COLO668 (cell line): ENCODE measurements around the gene FRY.
A peak's percentile ranks its signal among the peaks of the same experiment; 100 is the strongest.

Source experiments
- DNase-seq: peaks from one replicate; lab custom pipeline; 2025; ENCODE audit not compliant: unreplicated experiment; lab: John Stamatoyannopoulos, UW

Gene FRY

GRCh38 chr13:32126278-32126677 is 94.7 kb downstream of the FRY start:
- no peak for DNase-seq

DNA sequence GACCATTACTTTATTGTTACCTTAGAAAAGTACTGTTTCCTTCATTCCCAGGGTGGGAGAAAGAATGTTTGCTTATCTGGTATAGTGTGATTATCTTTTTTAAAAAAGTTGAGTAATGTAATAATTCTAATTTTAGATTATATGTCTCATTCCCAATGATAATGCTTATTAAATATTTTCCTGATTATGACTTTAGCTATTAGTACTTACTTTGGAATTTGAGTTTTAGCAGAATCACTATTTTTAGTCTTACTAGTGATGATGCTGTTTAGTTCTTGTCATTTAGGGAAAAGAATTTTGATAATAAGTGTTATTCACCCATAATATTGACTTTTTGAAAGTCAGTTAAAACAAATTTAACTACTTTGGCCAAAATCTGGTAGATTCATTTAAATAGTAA is 95.2 kb downstream of the FRY start:
- DNase-seq, result no peak

DNA sequence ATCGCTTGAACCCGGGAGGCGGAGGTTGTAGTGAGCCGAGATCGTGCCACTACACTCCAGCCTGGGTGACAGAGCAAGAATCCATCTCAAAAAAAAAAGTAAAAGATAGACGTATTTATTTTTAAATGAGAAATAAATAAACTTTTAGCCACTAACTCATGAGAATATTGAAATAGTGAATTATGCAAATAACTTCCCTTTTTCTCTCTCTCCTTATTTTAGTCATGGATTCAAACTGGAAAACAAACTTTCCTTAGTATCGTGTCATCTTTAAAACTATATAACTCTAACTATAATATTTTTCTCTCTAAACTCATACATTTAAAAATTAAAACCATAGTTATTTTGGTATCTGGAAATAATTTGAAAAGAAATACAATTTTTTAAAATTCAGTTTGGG is 96.1 kb downstream of the FRY start:
- DNase-seq, result no peak

GRCh38 chr13:32134241-32135055 is 102.9 kb downstream of the FRY start:
- no peak for DNase-seq

DNA sequence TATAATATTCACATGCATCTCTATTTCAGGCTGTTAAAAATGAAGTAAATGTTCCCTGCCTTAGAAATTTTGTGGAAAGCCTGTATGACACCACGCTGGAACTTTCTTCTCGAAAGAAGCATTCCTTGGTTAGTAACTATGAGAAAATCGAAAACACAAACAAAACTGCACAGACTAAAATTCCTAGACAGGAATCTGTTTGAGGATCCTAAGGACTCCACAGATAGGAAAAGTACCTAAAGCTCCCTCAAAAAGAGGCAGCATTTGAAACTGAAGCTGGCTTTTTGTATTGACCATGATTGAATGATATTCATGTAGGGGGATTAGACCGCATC is 103.4 kb downstream of the FRY start:
- no peak for DNase-seq

DNA sequence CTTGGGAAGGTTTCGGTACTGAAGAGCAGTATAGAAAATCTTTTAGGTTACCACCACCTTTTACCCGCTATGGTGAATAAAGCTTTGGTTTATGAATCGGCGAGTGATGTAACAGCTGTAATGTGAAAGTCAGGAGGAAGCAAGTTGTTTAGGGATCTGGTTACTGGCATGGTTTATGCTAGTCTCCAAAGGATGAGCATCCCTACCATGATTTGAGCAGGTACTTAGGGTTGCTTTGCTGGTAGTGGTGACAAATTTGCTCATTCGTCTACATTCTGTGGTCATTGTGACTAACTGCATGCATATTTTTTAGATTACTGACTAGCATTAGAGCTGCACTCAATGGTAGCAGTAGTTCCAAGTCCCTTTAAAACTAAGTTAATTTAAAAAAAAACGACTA is 104.1 kb downstream of the FRY start:
- DNase-seq, result no peak

DNA sequence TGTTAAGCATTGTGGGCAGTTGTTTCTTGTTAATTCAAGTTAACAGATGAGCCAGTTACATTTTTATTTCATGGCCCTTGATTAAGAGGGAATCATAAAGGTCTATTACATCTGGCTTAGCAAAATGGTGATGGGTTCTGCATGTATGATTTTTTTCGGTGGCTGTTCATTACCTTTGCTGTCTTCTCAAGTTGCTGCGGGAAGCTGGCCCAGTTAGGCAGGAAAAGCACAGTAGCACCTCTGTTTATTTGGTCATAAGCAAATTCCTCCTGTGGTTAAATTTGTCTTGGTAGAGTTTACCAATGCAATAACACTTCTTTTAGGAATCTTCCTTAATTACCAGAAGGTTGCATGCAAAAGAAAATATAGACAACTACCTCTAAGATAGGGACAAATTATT is 104.5 kb downstream of the FRY start:
- no peak for DNase-seq

- no peak for DNase-seq
Measured at GRCh38 chr13:32136716-32137115, 105.1 kb downstream of the FRY start.

GRCh38 chr13:32139251-32139650 is 107.7 kb downstream of the FRY start:
- no peak for DNase-seq

GRCh38 chr13:32140109-32140508 is 108.5 kb downstream of the FRY start:
- no peak for DNase-seq

- DNase-seq, result no peak
Measured at GRCh38 chr13:32141462-32141861, 109.9 kb downstream of the FRY start.

GRCh38 chr13:32142115-32142514 is 110.5 kb downstream of the FRY start:
- no peak for DNase-seq

DNA sequence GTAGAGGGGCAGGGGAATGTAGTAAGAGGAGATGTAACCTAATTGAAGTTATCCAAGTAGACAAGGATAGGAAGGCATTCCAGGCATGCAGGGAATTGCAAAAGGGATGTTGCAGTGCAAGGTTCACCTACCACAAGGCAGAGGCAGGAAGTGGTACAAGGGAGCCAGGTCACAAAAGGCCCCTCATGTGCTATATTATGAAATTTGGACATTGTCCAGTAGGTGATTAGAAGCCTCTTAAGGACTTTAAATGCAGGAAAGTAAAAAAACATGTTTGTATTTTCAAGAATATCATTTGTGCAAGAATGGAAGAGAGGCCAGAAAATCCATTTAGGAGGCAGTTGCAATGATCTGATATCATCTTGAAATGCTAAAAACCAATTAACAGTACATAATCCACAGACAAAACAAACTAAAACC is 111.4 kb downstream of the FRY start:
- no peak for DNase-seq

DNA sequence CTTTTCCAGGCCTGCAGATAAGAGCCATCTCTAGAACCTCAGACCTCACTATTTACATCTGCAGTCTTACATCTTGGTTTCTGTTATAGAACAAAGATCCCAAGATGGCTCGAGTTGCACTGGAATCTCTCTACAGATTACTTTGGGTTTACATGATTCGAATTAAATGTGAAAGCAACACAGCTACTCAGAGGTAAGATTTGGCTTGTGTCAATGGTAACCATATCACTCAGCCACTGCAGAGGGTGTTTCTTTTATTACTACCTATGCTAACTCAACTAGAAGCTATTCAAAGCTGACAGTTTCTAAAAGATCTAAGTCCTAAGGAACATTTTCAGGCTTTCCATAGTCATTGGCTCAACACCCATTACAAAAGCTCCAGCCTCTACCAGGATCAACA is 115.6 kb downstream of the FRY start:
- no peak for DNase-seq

DNA sequence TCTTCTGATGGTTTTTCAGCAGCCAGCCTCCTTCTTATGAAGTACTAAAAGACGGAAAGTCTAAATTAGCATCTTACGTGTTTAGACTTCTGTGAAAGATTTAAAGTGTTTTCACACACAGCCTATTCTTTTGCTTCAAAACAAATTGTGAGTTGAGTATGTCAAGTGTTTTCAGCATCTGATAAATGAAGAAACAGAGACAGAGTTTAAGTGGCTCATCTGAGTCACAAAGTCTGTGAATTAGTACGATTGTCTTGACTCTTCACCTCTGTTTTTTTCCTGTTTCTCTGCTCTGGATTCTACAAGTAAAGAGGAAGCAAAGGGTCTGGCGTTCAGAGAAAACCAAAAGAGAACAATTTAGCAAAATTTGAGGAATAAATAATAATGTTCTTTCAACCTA is 116.4 kb downstream of the FRY start:
- DNase-seq, result no peak

DNA sequence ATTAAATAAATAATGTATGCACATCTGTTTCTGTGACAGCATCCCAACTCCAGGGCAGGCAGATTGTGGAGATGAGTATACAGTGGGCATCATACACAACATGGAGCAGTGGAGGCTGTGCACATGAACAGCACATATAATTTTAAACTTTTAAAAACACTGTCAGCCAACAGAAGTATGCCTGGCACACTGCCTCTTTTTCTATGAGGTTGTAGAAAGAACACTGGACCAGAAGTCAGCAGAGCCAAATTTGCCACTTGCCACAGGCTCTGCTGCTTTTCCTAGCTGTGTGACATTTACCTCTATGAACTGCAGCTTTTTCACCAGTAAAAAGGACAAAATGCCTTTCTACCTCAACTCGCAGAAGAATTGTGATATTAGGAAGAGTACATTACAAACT is 118.7 kb downstream of the FRY start:
- DNase-seq, result no peak

GRCh38 chr13:32150794-32151193 is 119.2 kb downstream of the FRY start:
- no peak for DNase-seq

DNA sequence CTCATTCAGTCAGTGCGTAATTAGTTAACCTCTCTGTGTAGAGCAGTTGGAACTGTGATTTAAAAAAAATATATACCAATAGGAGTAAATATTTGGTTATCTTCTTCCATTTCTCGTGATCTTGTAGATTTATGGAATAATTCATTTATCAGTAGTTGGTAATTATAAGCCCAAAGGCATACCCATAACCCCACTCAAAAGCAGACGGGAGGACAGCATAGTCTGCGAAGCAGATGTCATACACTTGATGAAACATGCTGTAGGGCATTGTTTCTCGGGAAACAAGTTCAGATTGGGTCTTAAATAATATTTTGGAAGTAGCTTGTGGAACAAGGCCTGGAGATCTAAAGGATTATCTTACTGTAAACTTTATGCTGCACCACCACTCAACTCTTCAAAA is 119.7 kb downstream of the FRY start:
- DNase-seq, result no peak

DNA sequence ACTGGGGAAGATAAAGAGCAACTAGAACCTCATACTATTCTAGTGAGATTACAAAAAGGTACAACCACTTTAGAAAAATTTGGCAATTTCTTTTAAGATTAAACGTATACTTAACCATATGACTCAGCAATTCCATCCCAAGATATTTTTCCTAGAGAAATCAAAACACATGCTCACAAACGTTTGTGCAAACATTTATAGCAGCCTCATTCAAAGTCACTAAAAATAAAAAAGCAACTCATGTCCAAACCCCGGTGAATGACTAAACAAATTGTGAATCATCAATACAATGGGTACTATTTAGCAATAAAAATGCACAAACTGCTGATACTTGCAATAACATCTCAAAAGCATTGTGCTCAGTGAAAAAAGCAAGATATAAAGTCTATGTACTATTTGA is 121.5 kb downstream of the FRY start:
- DNase-seq, result no peak

DNA sequence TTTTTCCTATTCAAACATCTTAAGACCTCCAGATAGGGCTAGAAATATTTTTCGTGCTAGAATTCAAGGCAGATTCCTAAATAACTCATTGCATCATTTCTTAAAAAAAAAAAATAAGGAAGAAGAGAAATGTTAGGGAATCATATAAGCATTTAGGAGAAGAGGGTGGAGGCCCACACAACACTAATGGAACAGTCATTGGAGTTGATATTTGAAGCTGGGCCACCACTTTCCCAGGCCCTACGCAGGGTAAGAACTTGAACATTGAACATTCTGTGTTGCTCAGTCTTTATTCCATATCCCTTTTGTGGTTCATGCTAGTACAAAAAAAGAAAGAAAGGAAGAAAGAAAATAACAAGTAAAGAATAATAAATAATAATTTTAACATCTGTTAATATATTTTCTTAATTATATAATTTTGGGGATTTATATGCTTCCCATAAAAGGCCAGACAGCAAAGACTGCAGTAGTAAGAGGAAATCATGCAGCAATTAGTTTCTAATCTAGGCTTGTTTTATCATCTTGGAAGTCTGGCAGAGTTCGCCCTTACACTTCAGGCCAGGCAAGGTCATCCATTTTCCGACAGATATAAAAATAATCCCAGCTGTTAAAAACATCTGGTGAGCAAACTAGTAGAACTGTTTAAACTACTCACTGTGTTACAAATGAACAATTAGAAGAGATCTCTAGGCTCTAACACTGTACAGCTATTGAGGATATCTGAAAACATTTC is 127.7 kb downstream of the FRY start:
- DNase-seq, result no peak

GRCh38 chr13:32162395-32163005 is 130.9 kb downstream of the FRY start:
- DNase-seq, result no peak

DNA sequence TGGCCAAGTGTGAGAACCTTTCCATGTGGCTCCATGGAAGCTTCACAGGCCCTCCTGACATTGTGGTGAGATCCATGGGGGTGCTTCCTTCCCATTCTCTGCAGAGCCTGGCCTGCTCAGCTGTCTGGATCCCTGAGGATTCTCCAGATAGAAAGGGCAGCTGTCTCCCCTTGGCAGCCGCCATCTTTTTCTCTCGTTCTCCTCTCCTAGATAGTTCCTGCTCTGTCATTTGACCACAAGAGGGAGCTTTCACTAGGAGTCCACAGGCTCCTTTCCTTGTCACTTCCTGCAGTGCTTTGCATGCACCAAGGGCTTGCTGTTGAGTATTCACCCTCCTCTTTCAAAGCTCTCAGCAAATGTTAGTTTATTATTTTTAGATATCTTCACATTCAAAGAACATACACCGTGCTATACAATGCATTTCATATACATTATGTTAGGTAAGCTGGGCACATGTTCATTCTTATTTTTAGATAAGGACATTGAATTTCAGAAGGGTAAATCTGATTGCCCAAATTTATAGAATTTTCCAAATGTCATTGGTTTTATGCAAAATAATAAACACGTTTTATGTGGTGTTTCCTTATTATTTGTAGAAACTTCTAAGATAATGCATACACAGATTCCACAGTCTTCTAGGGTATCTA is 133.2 kb downstream of the FRY start:
- peak; percentile 66 for DNase-seq
